Epithelial cell of proximal tubule (primary cell): ENCODE measurements around the gene MYOM1. TPM values are rescaled to one million over a fixed set of nuclear protein-coding genes. Genes with fewer than 3 reads are reported as not detected.
"Not testable (repeated sequence)": the region's sequence is repeated elsewhere in the genome, so short reads cannot be mapped to it uniquely, and the experiment has no call there.

Experiments
- DNase-seq: peaks from one replicate; pipeline ENCODE4 v3.0.0-alpha.2; 2011; ENCODE audit warnings: low read depth
- H3K4me3 ChIP-seq: 2 replicates; pipeline ENCODE4 v1.5.1; 2011; ENCODE audit warnings: low read depth, mild to moderate bottlenecking, low read length
- total RNA-seq: library from RNA; depleted of rRNA; stranded (reverse); fragments of >200 nt; gene quantifications from 2 replicates; pipeline ENCODE4 v1.2.3, GENCODE V29; 2015
- TF ChIP-seq, protein P1 (sequence below): conservative IDR thresholded peaks from 2 replicates; pipeline ENCODE4 v1.5.1; 2012; ENCODE audit warnings: low read depth, mild to moderate bottlenecking, low read length

MYOM1 gene
- total RNA-seq, 1 donor from 2014 or later: 0.12 TPM

DNA sequence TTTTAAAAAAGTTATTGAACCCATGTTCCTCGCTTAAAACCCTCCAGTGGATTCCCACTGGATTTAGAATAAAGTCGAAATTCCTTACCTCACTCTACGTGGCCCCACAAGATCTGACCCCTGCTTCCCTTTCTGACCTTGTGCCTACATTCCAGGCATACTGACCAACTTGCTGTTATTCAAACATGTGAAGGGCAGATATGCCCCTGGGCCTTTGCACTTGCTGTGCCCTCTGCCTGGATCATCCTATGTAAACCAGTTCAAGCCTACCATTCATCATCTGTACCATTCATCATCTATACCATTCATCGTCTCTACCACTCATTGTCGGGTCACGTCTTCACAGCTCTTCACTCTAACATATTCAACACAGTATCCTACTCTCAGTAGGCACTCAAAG, 165.6 kb downstream of the MYOM1 start:
- no peak overlapping the region for H3K4me3 ChIP-seq
- TF ChIP-seq, protein P1, sequence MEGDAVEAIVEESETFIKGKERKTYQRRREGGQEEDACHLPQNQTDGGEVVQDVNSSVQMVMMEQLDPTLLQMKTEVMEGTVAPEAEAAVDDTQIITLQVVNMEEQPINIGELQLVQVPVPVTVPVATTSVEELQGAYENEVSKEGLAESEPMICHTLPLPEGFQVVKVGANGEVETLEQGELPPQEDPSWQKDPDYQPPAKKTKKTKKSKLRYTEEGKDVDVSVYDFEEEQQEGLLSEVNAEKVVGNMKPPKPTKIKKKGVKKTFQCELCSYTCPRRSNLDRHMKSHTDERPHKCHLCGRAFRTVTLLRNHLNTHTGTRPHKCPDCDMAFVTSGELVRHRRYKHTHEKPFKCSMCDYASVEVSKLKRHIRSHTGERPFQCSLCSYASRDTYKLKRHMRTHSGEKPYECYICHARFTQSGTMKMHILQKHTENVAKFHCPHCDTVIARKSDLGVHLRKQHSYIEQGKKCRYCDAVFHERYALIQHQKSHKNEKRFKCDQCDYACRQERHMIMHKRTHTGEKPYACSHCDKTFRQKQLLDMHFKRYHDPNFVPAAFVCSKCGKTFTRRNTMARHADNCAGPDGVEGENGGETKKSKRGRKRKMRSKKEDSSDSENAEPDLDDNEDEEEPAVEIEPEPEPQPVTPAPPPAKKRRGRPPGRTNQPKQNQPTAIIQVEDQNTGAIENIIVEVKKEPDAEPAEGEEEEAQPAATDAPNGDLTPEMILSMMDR: no peak
- DNase-seq: no peak

DNA sequence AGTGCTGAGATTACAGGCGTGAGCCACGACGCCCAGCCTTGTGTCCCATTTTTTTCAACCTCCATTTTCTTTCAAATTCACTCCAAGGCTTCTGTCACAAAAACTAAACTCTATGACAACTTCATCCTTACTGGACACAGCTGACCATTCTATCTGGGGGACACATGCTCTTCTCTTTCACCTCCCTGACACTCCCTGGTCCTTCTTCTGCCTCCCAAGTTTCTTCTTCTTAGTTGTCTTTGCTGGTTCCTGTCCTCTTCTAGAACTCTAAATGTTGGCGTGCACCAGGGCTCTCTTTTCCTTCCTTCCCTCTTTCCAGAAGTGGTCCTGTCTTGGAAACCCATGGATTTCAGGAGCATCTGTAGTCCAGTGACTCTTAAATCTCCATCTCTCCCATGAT, 166.7 kb downstream of the MYOM1 start:
- no peak overlapping the region for H3K4me3 ChIP-seq
- no peak for DNase-seq
- TF ChIP-seq, protein P1: no peak

DNA sequence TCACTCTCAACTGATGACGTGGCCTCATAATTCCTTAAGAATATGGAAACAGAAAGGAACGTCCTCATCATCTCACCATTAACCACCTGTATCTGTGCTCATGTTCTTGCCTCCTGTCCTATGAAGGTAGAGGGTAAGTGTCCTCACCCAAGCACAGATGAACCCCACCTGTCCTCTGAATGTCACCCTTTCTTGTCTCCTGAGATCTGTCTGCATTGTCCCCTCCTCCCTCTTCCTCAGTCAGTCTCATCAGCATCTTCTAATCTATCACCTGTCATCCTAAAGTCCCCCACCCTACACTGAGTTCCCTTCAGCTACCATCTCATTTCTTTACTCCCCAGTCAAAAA, 167.4 kb downstream of the MYOM1 start:
- TF ChIP-seq, protein P1: no peak
- H3K4me3 ChIP-seq: no peak overlapping the region

DNA sequence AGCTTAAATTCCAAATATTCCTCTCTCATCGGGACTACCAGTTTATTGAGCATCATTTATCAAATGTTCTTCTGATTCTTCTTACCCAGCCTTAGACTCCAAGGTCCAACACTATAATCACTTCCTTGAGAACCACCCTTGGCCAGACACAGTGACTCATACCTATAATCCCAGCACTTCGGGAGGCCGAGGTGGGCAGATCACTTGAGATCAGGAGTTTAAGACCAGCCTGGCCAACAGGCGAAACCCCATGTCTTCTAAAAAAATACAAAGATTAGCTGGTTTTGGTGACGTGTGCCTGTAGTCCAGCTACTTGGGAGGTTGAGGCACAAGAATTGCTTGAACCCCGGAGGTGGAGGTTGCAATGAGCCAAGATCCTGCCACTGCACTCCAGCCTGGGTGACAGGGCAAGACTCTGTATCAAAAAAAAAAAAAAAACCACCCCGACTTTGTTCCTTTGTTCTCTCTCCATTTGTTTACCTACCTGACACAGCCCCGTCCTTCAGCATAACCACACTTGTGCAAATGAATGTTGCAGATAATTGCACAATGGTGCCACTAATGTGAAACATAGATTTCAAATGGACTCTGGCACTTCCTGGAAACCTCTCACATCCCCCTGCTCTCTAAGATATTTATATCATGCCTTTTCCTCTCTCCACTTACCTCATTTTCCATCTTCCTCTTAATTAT, 167.9 kb downstream of the MYOM1 start:
- DNase-seq: no peak

More for the DNA sequence above, 167.4 kb downstream of the MYOM1 start:
- no peak for DNase-seq

DNA sequence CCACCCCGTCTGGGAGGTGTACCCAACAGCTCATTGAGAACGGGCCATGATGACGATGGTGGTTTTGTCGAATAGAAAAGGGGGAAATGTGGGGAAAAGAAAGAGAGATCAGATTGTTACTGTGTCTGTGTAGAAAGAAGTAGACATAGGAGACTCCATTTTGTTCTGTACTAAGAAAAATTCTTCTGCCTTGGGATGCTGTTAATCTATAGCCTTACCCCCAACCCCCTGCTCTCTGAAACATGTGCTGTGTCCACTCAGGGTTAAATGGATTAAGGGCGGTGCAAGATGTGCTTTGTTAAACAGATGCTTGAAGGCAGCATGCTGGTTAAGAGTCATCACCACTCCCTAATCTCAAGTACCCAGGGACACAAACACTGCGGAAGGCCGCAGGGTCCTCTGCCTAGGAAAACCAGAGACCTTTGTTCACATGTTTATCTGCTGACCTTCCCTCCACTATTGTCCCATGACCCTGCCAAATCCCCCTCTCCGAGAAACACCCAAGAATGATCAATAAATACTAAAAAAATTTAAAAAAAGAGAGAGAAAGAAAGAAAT, 169.8 kb downstream of the MYOM1 start:
- H3K4me3 ChIP-seq, DNase-seq: not testable (repeated sequence)

More for the DNA sequence above, 167.9 kb downstream of the MYOM1 start:
- no peak overlapping the region for H3K4me3 ChIP-seq
- TF ChIP-seq, protein P1: no peak

DNA sequence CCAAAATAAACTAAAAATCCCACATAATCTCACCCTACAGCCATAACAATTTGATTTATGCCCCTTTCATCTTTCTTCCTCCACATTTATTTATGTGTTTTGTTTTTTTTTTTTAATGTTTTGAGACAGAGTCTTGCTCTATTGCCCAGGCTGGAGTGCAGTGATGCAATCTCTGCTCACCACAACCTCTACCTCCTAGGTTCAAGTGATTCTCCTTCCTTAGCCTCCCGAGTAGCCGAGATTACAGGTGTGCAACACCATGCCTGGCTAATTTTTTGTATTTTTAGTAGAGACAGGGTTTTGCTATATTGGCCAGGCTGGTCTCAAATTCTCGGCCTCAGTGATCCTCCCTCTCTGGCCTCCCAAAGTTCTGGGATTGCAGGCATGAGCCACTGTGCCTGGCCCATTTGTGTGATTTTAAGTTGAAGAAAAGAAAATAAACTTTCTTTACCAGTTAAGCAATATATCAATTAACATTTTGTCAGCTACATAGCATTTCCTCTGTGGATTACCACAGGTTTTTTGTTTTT, 170.9 kb downstream of the MYOM1 start:
- H3K4me3 ChIP-seq: no peak overlapping the region
- no peak for DNase-seq
- TF ChIP-seq, protein P1: no peak

DNA sequence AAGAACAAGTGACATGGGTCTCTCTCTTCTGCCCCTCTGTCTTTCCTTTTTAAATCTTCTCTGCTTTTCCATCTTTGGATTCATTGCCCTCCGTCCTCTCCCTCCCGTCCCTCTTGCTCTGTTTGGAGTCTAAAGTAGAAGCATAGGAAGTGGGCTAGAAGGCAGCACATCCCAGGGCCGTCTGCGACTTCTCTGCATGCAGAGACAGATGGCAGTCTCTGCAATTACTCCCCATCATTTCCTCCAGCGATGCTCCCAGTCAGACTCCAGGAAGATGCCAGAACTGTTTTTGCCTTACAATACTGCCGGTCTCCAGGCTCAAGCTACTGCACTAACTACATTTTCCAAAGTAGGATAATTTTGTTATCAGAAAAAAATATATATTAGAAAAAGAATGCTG, 171.6 kb downstream of the MYOM1 start:
- TF ChIP-seq, protein P1: no peak
- H3K4me3 ChIP-seq: no peak overlapping the region
- DNase-seq: no peak
